ENCODE data around the gene HTR6.

DNA sequence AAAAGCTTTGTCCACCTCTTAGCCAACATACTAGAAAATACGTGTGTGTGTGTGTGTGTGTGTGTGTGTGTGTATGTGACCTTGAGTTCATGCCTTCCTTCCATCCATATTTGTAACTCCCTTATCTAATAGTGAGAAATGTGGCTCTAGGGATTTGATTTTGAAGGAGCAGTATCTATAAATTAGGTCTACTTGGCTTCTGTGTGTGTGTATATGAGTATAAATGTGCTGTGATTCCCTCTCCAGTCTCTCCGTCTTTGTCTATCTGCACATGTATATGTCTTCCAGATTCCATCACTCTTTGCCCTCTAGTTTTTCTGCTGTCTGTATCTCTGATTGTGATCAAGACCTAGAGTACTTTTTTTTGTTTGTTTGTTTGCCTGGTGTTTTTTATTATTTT, 32.5 kb upstream of the HTR6 start:
- no peak for TF ChIP-seq CEBPB (IDR thresholded peaks at IDR 0.05)
- TF ChIP-seq EP300 (IDR thresholded peaks at IDR 0.05; ENCODE audit: borderline replicate concordance) = no peak
